GM18520 (cell line): ENCODE results near the gene TIAM1.

Experiments used
- ATAC-seq: cut with Tn5 transposase; IDR thresholded peaks from one replicate; pipeline ENCODE4 v1.9.1; 2021; ENCODE audit not compliant: unreplicated experiment

The TIAM1 gene

GRCh38 chr21:31182231-31183140, 161.6 kb downstream of the TIAM1 start:
- ATAC-seq = no peak

GRCh38 chr21:31181082-31181750, 162.8 kb downstream of the TIAM1 start:
- no peak for ATAC-seq

GRCh38 chr21:31180256-31181081, 163.6 kb downstream of the TIAM1 start:
- no peak for ATAC-seq

GRCh38 chr21:31176725-31177124, 167.3 kb downstream of the TIAM1 start:
- ATAC-seq = no peak

- no peak for ATAC-seq
Observed at GRCh38 chr21:31176080-31176551, 167.9 kb downstream of the TIAM1 start.

- ATAC-seq = no peak
Observed at GRCh38 chr21:31173881-31174555, 170.0 kb downstream of the TIAM1 start.

- no peak for ATAC-seq
Observed at GRCh38 chr21:31172328-31172727, 171.7 kb downstream of the TIAM1 start.

GRCh38 chr21:31164713-31165694, 179.1 kb downstream of the TIAM1 start:
- no peak for ATAC-seq

- no peak for ATAC-seq
Observed at GRCh38 chr21:31162827-31163226, 181.2 kb downstream of the TIAM1 start.

- ATAC-seq = no peak
Observed at GRCh38 chr21:31162079-31162699, 181.9 kb downstream of the TIAM1 start.

GRCh38 chr21:31161157-31161556, 182.9 kb downstream of the TIAM1 start:
- no peak for ATAC-seq

GRCh38 chr21:31159808-31160207, 184.3 kb downstream of the TIAM1 start:
- ATAC-seq = no peak

GRCh38 chr21:31158789-31159581, 185.1 kb downstream of the TIAM1 start:
- ATAC-seq = no peak

- no peak for ATAC-seq
Observed at GRCh38 chr21:31157756-31158155, 186.3 kb downstream of the TIAM1 start.

- no peak for ATAC-seq
Observed at GRCh38 chr21:31156662-31157061, 187.4 kb downstream of the TIAM1 start.

GRCh38 chr21:31156169-31156568, 187.9 kb downstream of the TIAM1 start:
- no peak for ATAC-seq

- ATAC-seq = no peak
Observed at GRCh38 chr21:31151156-31152045, 192.7 kb downstream of the TIAM1 start.
